CD8-positive, alpha-beta memory T cell (primary cell): ENCODE measurements around the gene CERS5. TPM values are rescaled to one million over a fixed set of nuclear protein-coding genes. Genes with fewer than 3 reads are reported as not detected.
A peak's percentile ranks its signal among the peaks of the same experiment; 100 is the strongest.

Experiments used
- CTCF ChIA-PET: fragments of 350-600 bp; sonication (Branson Sonifier 250); formaldehyde crosslinking; loops from one replicate; lab custom pipeline; 2021; ENCODE audit warnings: antibody characterized with exemption; lab: Charles Lee
- POLR2A ChIA-PET: fragments of 350-600 bp; sonication (Branson Sonifier 250); formaldehyde crosslinking; loops from one replicate; lab custom pipeline; 2021; ENCODE audit warnings: antibody characterized with exemption; lab: Charles Lee
- DNase-seq, 5 donors: peaks; one replicate each; pipeline versions ENCODE4 v3.0.0 to v3.0.0-alpha.2; 2020 to 2022; ENCODE audit warnings: mixed read lengths in 1 of 5
- H3K27ac ChIP-seq: one replicate; pipeline ENCODE4 v1.7.0; 2013; ENCODE audit warnings: low read depth, mild to moderate bottlenecking, low read length, moderate library complexity
- H3K27me3 ChIP-seq: 2 replicates; pipeline ENCODE4 v1.7.0; 2013; ENCODE audit warnings: low read length, mild to moderate bottlenecking; ENCODE audit not compliant: insufficient read depth, poor library complexity, severe bottlenecking
- H3K36me3 ChIP-seq: 2 replicates; pipeline ENCODE4 v1.7.0; 2013; ENCODE audit warnings: mild to moderate bottlenecking, low read length, moderate library complexity; ENCODE audit not compliant: insufficient read depth
- H3K4me1 ChIP-seq: 2 replicates; pipeline ENCODE4 v1.7.0; 2013; ENCODE audit warnings: mild to moderate bottlenecking, low read length, moderate library complexity; ENCODE audit not compliant: insufficient read depth
- H3K4me3 ChIP-seq: 2 replicates; pipeline ENCODE4 v1.7.0; 2013; ENCODE audit warnings: mild to moderate bottlenecking, low read length
- H3K9me3 ChIP-seq: 2 replicates; pipeline ENCODE4 v1.7.0; 2013; ENCODE audit warnings: mild to moderate bottlenecking, low read length
- H3K27ac Mint-ChIP-seq, 8 donors: one replicate each; pipeline ENCODE4 v1.8.0; 2020 to 2021; ENCODE audit warnings: mixed read lengths in 8 of 8, mild to moderate bottlenecking in 6 of 8, inconsistent platforms in 3 of 8, moderate library complexity in 3 of 8
- H3K27me3 Mint-ChIP-seq, 2 donors: one replicate each; pipeline ENCODE4 v1.8.0; 2020 to 2021; ENCODE audit warnings: mixed read lengths in 2 of 2, mild to moderate bottlenecking in 1 of 2, moderate library complexity in 1 of 2
- H3K36me3 Mint-ChIP-seq, 3 donors: one replicate each; pipeline ENCODE4 v1.8.0; 2020 to 2021; ENCODE audit warnings: mixed read lengths in 3 of 3, inconsistent platforms in 1 of 3, mild to moderate bottlenecking in 1 of 3
- H3K4me1 Mint-ChIP-seq, 3 donors: one replicate each; pipeline ENCODE4 v1.8.0; 2020 to 2021; ENCODE audit warnings: mixed read lengths in 3 of 3, inconsistent platforms in 1 of 3, mild to moderate bottlenecking in 1 of 3
- H3K4me3 Mint-ChIP-seq, 7 donors: one replicate each; pipeline ENCODE4 v1.8.0; 2020 to 2021; ENCODE audit warnings: mixed read lengths in 7 of 7, mild to moderate bottlenecking in 6 of 7, moderate library complexity in 4 of 7, inconsistent platforms in 2 of 7
- H3K9me3 Mint-ChIP-seq, 5 donors: one replicate each; pipeline ENCODE4 v1.8.0; 2020 to 2022; ENCODE audit warnings: mixed read lengths in 5 of 5, mild to moderate bottlenecking in 3 of 5, moderate library complexity in 2 of 5, inconsistent platforms in 1 of 5
- polyA plus RNA-seq: library from polyadenylated mRNA; unstranded; fragments of 300-500 nt; fragmentation: Illumina TruSeq; gene quantifications from one replicate; pipeline ENCODE4 v1.2.3, GENCODE V29; 2021
- total RNA-seq, 2 experiments: library from RNA; stranded (reverse); gene quantifications; one replicate each; pipeline ENCODE4 v1.2.3, GENCODE V29; 2021

Gene CERS5
- total and polyA plus RNA-seq, 3 experiments from 2014 or later = 47.4 to 62.1 (median 55.4) TPM

- Histone ChIP-seq H3K9me3 (no peaks in the 10 kb centered on the region), H3K27ac (no peak overlapping the region), H3K4me1 (peaks cover 7% of the 10 kb centered on the region), H3K4me3 (no peak overlapping the region), H3K27me3 (no peaks in the 10 kb centered on the region), H3K36me3 (peaks cover 2% of the 10 kb centered on the region)
- H3K4me1 Mint-ChIP-seq = peaks cover 10 to 28% (median 16%) of the 10 kb centered on the region in 3 donors
- H3K4me3 Mint-ChIP-seq = no peak overlapping the region
- no peak for DNase-seq
- ChIA-PET POLR2A (no interaction called here), CTCF (interaction anchor here (2.0 kb wide), 1 partner anchor 116 kb away, joined by 5 read pairs; no protein-coding TSS in a partner anchor)
- H3K9me3 Mint-ChIP-seq = no peaks in the 10 kb centered on the region
- peaks cover 0 to 32% (median 0%) of the 10 kb centered on the region in 3 donors for H3K36me3 Mint-ChIP-seq
- H3K27me3 Mint-ChIP-seq = no peaks in the 10 kb centered on the region
- H3K27ac Mint-ChIP-seq = peak overlapping the region in 4 of 8 donors; percentile 8 to 59 (median 34)
These were observed 18.9 kb upstream of the CERS5 start for GRCh38 chr12:50185970-50186663.

GRCh38 chr12:50185301-50185895 is 18.2 kb upstream of the CERS5 start:
- no peak overlapping the region for H3K4me3 Mint-ChIP-seq
- peaks cover 7% of the 10 kb centered on the region for H3K4me1 ChIP-seq
- peak overlapping the region in 5 of 8 donors; percentile 3 to 64 (median 44) for H3K27ac Mint-ChIP-seq
- H3K36me3 ChIP-seq = peaks cover 4% of the 10 kb centered on the region
- peaks cover 10 to 28% (median 16%) of the 10 kb centered on the region in 3 donors for H3K4me1 Mint-ChIP-seq
- no peaks in the 10 kb centered on the region for H3K27me3 ChIP-seq
- POLR2A ChIA-PET = no interaction called here
- H3K27ac ChIP-seq = no peak overlapping the region
- no peak for DNase-seq
- H3K27me3 Mint-ChIP-seq = no peaks in the 10 kb centered on the region
- H3K9me3 Mint-ChIP-seq = no peaks in the 10 kb centered on the region
- no peak overlapping the region for H3K4me3 ChIP-seq
- peaks cover 0 to 35% (median 0%) of the 10 kb centered on the region in 3 donors for H3K36me3 Mint-ChIP-seq
- H3K9me3 ChIP-seq = no peaks in the 10 kb centered on the region
- CTCF ChIA-PET = no interaction called here

- POLR2A ChIA-PET = no interaction called here
- DNase-seq = no peak
- Mint-ChIP-seq H3K27me3 (no peaks in the 10 kb centered on the region), H3K9me3 (no peaks in the 10 kb centered on the region), H3K4me1 (peaks cover 10 to 26% (median 15%) of the 10 kb centered on the region in 3 donors), H3K4me3 (no peak overlapping the region), H3K27ac (no peak overlapping the region), H3K36me3 (peaks cover 0 to 38% (median 0%) of the 10 kb centered on the region in 3 donors)
- Histone ChIP-seq H3K4me3 (no peak overlapping the region), H3K9me3 (no peaks in the 10 kb centered on the region), H3K27ac (no peak overlapping the region), H3K4me1 (peaks cover 5% of the 10 kb centered on the region), H3K36me3 (peaks cover 4% of the 10 kb centered on the region), H3K27me3 (no peaks in the 10 kb centered on the region)
- CTCF ChIA-PET = interaction anchor here (2.4 kb wide), 1 partner anchor 110 kb away, joined by 5 read pairs; no protein-coding TSS in a partner anchor
These were observed 17.1 kb upstream of the CERS5 start for GRCh38 chr12:50184261-50184660.

GRCh38 chr12:50182461-50182860 is 15.3 kb upstream of the CERS5 start:
- Mint-ChIP-seq H3K27ac (no peak overlapping the region), H3K9me3 (no peaks in the 10 kb centered on the region), H3K4me3 (no peak overlapping the region), H3K36me3 (peaks cover 0 to 39% (median 3%) of the 10 kb centered on the region in 3 donors), H3K4me1 (peaks cover 0 to 17% (median 6%) of the 10 kb centered on the region in 3 donors), H3K27me3 (no peaks in the 10 kb centered on the region)
- Histone ChIP-seq H3K4me1 (no peaks in the 10 kb centered on the region), H3K36me3 (peaks cover 5% of the 10 kb centered on the region), H3K9me3 (no peaks in the 10 kb centered on the region), H3K27ac (no peak overlapping the region), H3K27me3 (no peaks in the 10 kb centered on the region), H3K4me3 (no peak overlapping the region)
- CTCF ChIA-PET = interaction anchor here (0.6 to 2.4 kb wide), 2 partner anchors 9 to 108 kb away, joined by 3 to 5 read pairs; no protein-coding TSS in a partner anchor
- no peak for DNase-seq
- POLR2A ChIA-PET = no interaction called here

- Mint-ChIP-seq H3K9me3 (no peaks in the 10 kb centered on the region), H3K4me1 (peaks cover 0 to 10% (median 6%) of the 10 kb centered on the region in 3 donors), H3K27ac (no peak overlapping the region), H3K27me3 (no peaks in the 10 kb centered on the region), H3K36me3 (peaks cover 0 to 47% (median 6%) of the 10 kb centered on the region in 3 donors), H3K4me3 (no peak overlapping the region)
- Histone ChIP-seq H3K36me3 (peaks cover 11% of the 10 kb centered on the region), H3K27me3 (no peaks in the 10 kb centered on the region), H3K9me3 (no peaks in the 10 kb centered on the region), H3K4me1 (no peaks in the 10 kb centered on the region), H3K4me3 (no peak overlapping the region), H3K27ac (no peak overlapping the region)
- no peak for DNase-seq
- ChIA-PET POLR2A (no interaction called here), CTCF (interaction anchor here (0.7 kb wide), 1 partner anchor 115 kb away, joined by 4 read pairs; no protein-coding TSS in a partner anchor)
These were observed 14.5 kb upstream of the CERS5 start for GRCh38 chr12:50181691-50182090.

GRCh38 chr12:50175716-50176026 is 8.5 kb upstream of the CERS5 start:
- Mint-ChIP-seq H3K36me3 (peaks cover 0 to 32% (median 6%) of the 10 kb centered on the region in 3 donors), H3K4me3 (no peak overlapping the region), H3K9me3 (no peaks in the 10 kb centered on the region), H3K27ac (peak overlapping the region in 2 of 8 donors; percentile 30 to 53), H3K27me3 (no peaks in the 10 kb centered on the region), H3K4me1 (no peaks in the 10 kb centered on the region)
- Histone ChIP-seq H3K4me3 (no peak overlapping the region), H3K27ac (no peak overlapping the region), H3K36me3 (peaks cover 10% of the 10 kb centered on the region), H3K4me1 (no peaks in the 10 kb centered on the region), H3K27me3 (no peaks in the 10 kb centered on the region), H3K9me3 (no peaks in the 10 kb centered on the region)
- ChIA-PET CTCF (interaction anchor here (0.6 to 5.7 kb wide), 28 partner anchors 9 to 470 kb away, joined by 3 to 57 read pairs (median 4); partner anchors contain the start of genes CERS5, COX14, LIMA1 and SMARCD1), POLR2A (interaction anchor here (1.1 kb wide), 1 partner anchor 91 kb away, joined by 3 read pairs; no protein-coding TSS in a partner anchor)
- DNase-seq = no peak

- peaks cover 10% of the 10 kb centered on the region for H3K36me3 ChIP-seq
- ChIA-PET CTCF (interaction anchor here (0.7 to 5.7 kb wide), 27 partner anchors 9 to 469 kb away, joined by 3 to 57 read pairs (median 4); partner anchors contain the start of genes CERS5, COX14, LIMA1 and SMARCD1), POLR2A (no interaction called here)
- no peak overlapping the region for H3K27ac ChIP-seq
- Mint-ChIP-seq H3K4me3 (no peak overlapping the region), H3K4me1 (no peaks in the 10 kb centered on the region), H3K27ac (peak overlapping the region in 1 of 8 donors; percentile 53), H3K36me3 (peaks cover 0 to 28% (median 6%) of the 10 kb centered on the region in 3 donors), H3K9me3 (no peaks in the 10 kb centered on the region), H3K27me3 (no peaks in the 10 kb centered on the region)
- no peaks in the 10 kb centered on the region for H3K4me1 ChIP-seq
- no peaks in the 10 kb centered on the region for H3K9me3 ChIP-seq
- H3K4me3 ChIP-seq = no peak overlapping the region
- peak in 2 of 5 donors; percentile 48 to 54 for DNase-seq
- no peaks in the 10 kb centered on the region for H3K27me3 ChIP-seq
These were observed 8.0 kb upstream of the CERS5 start for GRCh38 chr12:50174971-50175715.
